Panc1 (cell line): ENCODE measurements around the gene PXMP2. TPM values are rescaled to one million over a fixed set of nuclear protein-coding genes. Genes with fewer than 3 reads are reported as not detected.

Experiments used
- ATAC-seq: fragments of 200-7000 bp; cut with Tn5 transposase; 2 replicates; pipeline ENCODE4 v1.9.1; 2020; ENCODE audit warnings: mild to moderate bottlenecking, moderate library complexity
- BruUV-seq: library from RNA; stranded (reverse); fragments of 400-500 nt; replicated peaks from 2 replicates; lab custom pipeline; 2021; lab: Mats Ljungman, UMichigan
- CTCF ChIA-PET: fragments of 300-600 bp; sonication (Branson Sonifier 250); formaldehyde crosslinking; loops from one replicate; lab custom pipeline; 2022; ENCODE audit warnings: antibody characterized with exemption; lab: Charles Lee
- POLR2A ChIA-PET: fragments of 300-600 bp; sonication (Branson Sonifier 250); formaldehyde crosslinking; loops from one replicate; lab custom pipeline; 2022; ENCODE audit warnings: antibody characterized with exemption; lab: Charles Lee
- DNase-seq: peaks from one replicate; pipeline ENCODE4 v3.0.0-alpha.2; 2010; ENCODE audit warnings: low read depth, low spot score
- H3K27ac ChIP-seq: 2 replicates; pipeline ENCODE4 v1.5.1; 2011; ENCODE audit warnings: mild to moderate bottlenecking, low read length, inconsistent platforms
- H3K27me3 ChIP-seq: fragments of 200-500 bp; sonication (Bioruptor generic); 2 replicates; pipeline ENCODE4 v1.6.0; 2014; ENCODE audit warnings: low read length, inconsistent platforms; ENCODE audit not compliant: control insufficient read depth, insufficient read depth
- H3K36me3 ChIP-seq: fragments of 200-500 bp; sonication (Bioruptor generic); 2 replicates; pipeline ENCODE4 v1.5.1; 2014; ENCODE audit warnings: inconsistent platforms, mild to moderate bottlenecking, low read length, moderate library complexity; ENCODE audit not compliant: control insufficient read depth, insufficient read depth
- H3K4me1 ChIP-seq: 2 replicates; pipeline ENCODE4 v1.5.1; 2011; ENCODE audit warnings: inconsistent platforms, mild to moderate bottlenecking, low read length, moderate library complexity; ENCODE audit not compliant: control insufficient read depth, insufficient read depth
- H3K4me3 ChIP-seq, 2 experiments: 2 replicates each; pipeline ENCODE4 v1.5.1; 2011 to 2012; ENCODE audit warnings: low read depth in 2 of 2, low read length in 2 of 2, mild to moderate bottlenecking in 2 of 2, inconsistent platforms in 1 of 2, moderate library complexity in 1 of 2
- H3K9me3 ChIP-seq: fragments of 200-500 bp; sonication (Bioruptor generic); 2 replicates; pipeline ENCODE4 v1.5.1; 2014; ENCODE audit warnings: low read depth, mild to moderate bottlenecking, inconsistent platforms, low read length, moderate library complexity; ENCODE audit not compliant: control insufficient read depth, insufficient read depth
- CTCF ChIP-seq: fragments of 450-650 bp; IDR thresholded peaks from 2 replicates; pipeline ENCODE4 v1.5.1; 2017; ENCODE audit warnings: mild to moderate bottlenecking
- POLR2AphosphoS5 ChIP-seq: IDR thresholded peaks from 2 replicates; pipeline ENCODE4 v1.6.1; 2012; ENCODE audit warnings: mild to moderate bottlenecking, low read depth, low read length, moderate library complexity
- REST ChIP-seq, 2 experiments: IDR thresholded peaks; 2 replicates each; pipeline ENCODE4 v1.6.1; 2011 to 2012; ENCODE audit warnings: low read depth in 2 of 2, control low read depth in 1 of 2, low read length in 1 of 2, mild to moderate bottlenecking in 1 of 2, moderate library complexity in 1 of 2; ENCODE audit not compliant: insufficient read depth in 1 of 2
- SIN3A ChIP-seq: IDR thresholded peaks from 2 replicates; pipeline ENCODE4 v1.6.1; 2012; ENCODE audit warnings: low read depth, mild to moderate bottlenecking, low read length, moderate library complexity, borderline replicate concordance; ENCODE audit not compliant: insufficient read depth
- TCF7L2 ChIP-seq: IDR thresholded peaks from 2 replicates; pipeline ENCODE4 v1.6.1; 2011; ENCODE audit warnings: mild to moderate bottlenecking, low read depth, low read length, inconsistent platforms
- in situ Hi-C: cut with HindIII; loops from 2 replicates; pipeline ENCODE4 v1.10.0; 2016; ENCODE audit warnings: low sequenced_read_pairs, low pct_unique_long_range_greater_than_20kb
- intact Hi-C: fragments of 100-400 bp; cut with micrococcal nuclease; formaldehyde crosslinking; loops from one replicate; pipeline ENCODE4 v1.10.0; 2022; ENCODE audit not compliant: unreplicated experiment
- total RNA-seq: library from RNA; stranded (reverse); gene quantifications from one replicate; pipeline ENCODE4 v1.2.1, GENCODE V29; 2021; ENCODE audit not compliant: unreplicated experiment

PXMP2 gene
- total RNA-seq, 1 experiment from 2014 or later: 21.3 TPM

- intact Hi-C loops (no loop called here), in situ Hi-C loops (no loop called here)
- CTCF ChIA-PET: no interaction called here
- no peak for TF ChIP-seq CTCF
- TF ChIP-seq SIN3A: no peak
- no peak for TF ChIP-seq POLR2AphosphoS5
- no peak for TF ChIP-seq TCF7L2
- no peak for TF ChIP-seq REST (IDR thresholded peaks at IDR 0.05; ENCODE audit: insufficient read depth in 1 of 2, low read depth in 2 of 2, low read length in 1 of 2)
- no TSS peak for BruUV-seq
- Histone ChIP-seq H3K27ac (no peak overlapping the region), H3K27me3 (no peaks in the 10 kb centered on the region), H3K4me3 (no peak overlapping the region), H3K9me3 (no peaks in the 10 kb centered on the region), H3K4me1 (no peaks in the 10 kb centered on the region), H3K36me3 (peaks cover 27% of the 10 kb centered on the region)
- POLR2A ChIA-PET: no interaction called here
- no peak for DNase-seq
- ATAC-seq: no peak
These were observed 49.0 kb downstream of the PXMP2 start for GRCh38 chr12:132736378-132736777.

GRCh38 chr12:132736913-132737312, 49.5 kb downstream of the PXMP2 start:
- intact Hi-C loops (no loop called here), in situ Hi-C loops (no loop called here)
- TF ChIP-seq CTCF (no peak), REST (IDR thresholded peaks at IDR 0.05; ENCODE audit: insufficient read depth in 1 of 2, low read depth in 2 of 2, low read length in 1 of 2) (no peak), SIN3A (no peak), POLR2AphosphoS5 (no peak), TCF7L2 (no peak)
- ATAC-seq (no peak), DNase-seq (no peak)
- no peaks in the 10 kb centered on the region for H3K27me3 ChIP-seq
- H3K9me3 ChIP-seq: no peaks in the 10 kb centered on the region
- ChIA-PET POLR2A (no interaction called here), CTCF (no interaction called here)
- H3K36me3 ChIP-seq: peaks cover 32% of the 10 kb centered on the region
- no TSS peak for BruUV-seq
- H3K4me3 ChIP-seq: no peak overlapping the region
- no peak overlapping the region for H3K27ac ChIP-seq
- no peaks in the 10 kb centered on the region for H3K4me1 ChIP-seq
